Measurements from ENCODE around the gene MEF2C. TPM values are rescaled to one million over a fixed set of nuclear protein-coding genes. Genes with fewer than 3 reads are reported as not detected.

MEF2C gene
- total RNA-seq, 1 experiment from 2014 or later = 13.0 TPM

- no peak for TF ChIP-seq ZBTB33 (IDR thresholded peaks at IDR 0.05; ENCODE audit: extremely low read depth, insufficient replicate concordance, low read length)
- no peak for TF ChIP-seq EZH2phosphoT487 (IDR thresholded peaks at IDR 0.05; ENCODE audit: borderline replicate concordance)
- TF ChIP-seq FOSL1 (IDR thresholded peaks at IDR 0.05; ENCODE audit: low read depth) = no peak
- no peak for TF ChIP-seq CBX3 (IDR thresholded peaks at IDR 0.05; ENCODE audit: low read depth)
Measured at GRCh38 chr5:88930335-88930734, 47.4 kb upstream of the MEF2C start (continued).

- RAD21 ChIA-PET (ENCODE audit: low non-redundant PET in 1 of 2, low total read pairs in 2 of 2, uncharacterized antibody in 2 of 2, unreplicated experiment in 2 of 2) = no interaction called here
- BruUV-seq (replicated peaks) = no TSS peak
Measured at GRCh38 chr5:88929385-88929784, 46.4 kb upstream of the MEF2C start.

More at GRCh38 chr5:88929385-88929784, 46.4 kb upstream of the MEF2C start:
- H3K4me3 ChIP-seq (replicated peaks in 1 of 2; ENCODE audit: low read depth in 1 of 2, low read length in 2 of 2) = no peak overlapping the region
- no peaks in the 10 kb centered on the region for H3K4me1 ChIP-seq (ENCODE audit: control insufficient read depth in 1 of 2, insufficient read depth in 2 of 2, low read length in 2 of 2)
- no peaks in the 10 kb centered on the region for H3K27me3 ChIP-seq (ENCODE audit: insufficient read depth, low read length)
- no peak for ATAC-seq
- no peak for TF ChIP-seq POLR2A (IDR thresholded peaks at IDR 0.05; ENCODE audit: borderline replicate concordance, extremely low read depth, insufficient read depth, insufficient read length)
- no peak for TF ChIP-seq ZFX (IDR thresholded peaks at IDR 0.05)
- no peak for TF ChIP-seq ZBTB33 (IDR thresholded peaks at IDR 0.05; ENCODE audit: extremely low read depth, insufficient replicate concordance, low read length)
- no peak for TF ChIP-seq SIN3A (IDR thresholded peaks at IDR 0.05; ENCODE audit: low read depth)
- TF ChIP-seq ELF1 (IDR thresholded peaks at IDR 0.05; ENCODE audit: borderline replicate concordance, low read depth) = no peak
- TF ChIP-seq SP1 (IDR thresholded peaks at IDR 0.05; ENCODE audit: low read depth) = no peak
- no peak for TF ChIP-seq ZNF274 (IDR thresholded peaks at IDR 0.05; ENCODE audit: low read depth, low read length)
- no peak for TF ChIP-seq POLR2AphosphoS5 (IDR thresholded peaks at IDR 0.05; ENCODE audit: low read depth, low read length)
- no peak for TF ChIP-seq EZH2phosphoT487 (IDR thresholded peaks at IDR 0.05; ENCODE audit: borderline replicate concordance)
- no peak for TF ChIP-seq CTCF (IDR thresholded peaks at IDR 0.05 in 2 of 3, conservative IDR thresholded peaks at IDR 0.05 in 1 of 3; ENCODE audit: borderline replicate concordance in 1 of 3, insufficient read depth in 1 of 3, low read depth in 2 of 3, low read length in 2 of 3)
- TF ChIP-seq RAD21 (IDR thresholded peaks at IDR 0.05; ENCODE audit: low read depth) = no peak
- no peak for TF ChIP-seq CEBPB (IDR thresholded peaks at IDR 0.05; ENCODE audit: low read depth)
- no peak for TF ChIP-seq CBX3 (IDR thresholded peaks at IDR 0.05; ENCODE audit: low read depth)
- no peak for TF ChIP-seq TCF7L2 (IDR thresholded peaks at IDR 0.05; ENCODE audit: borderline replicate concordance, extremely low read depth, insufficient read depth, insufficient read length)
- no peak for TF ChIP-seq FOSL1 (IDR thresholded peaks at IDR 0.05; ENCODE audit: low read depth)
- no peak overlapping the region for H3K4me2 ChIP-seq (ENCODE audit: low read length)
- H3K9ac ChIP-seq (ENCODE audit: low read length) = no peak overlapping the region
- no peaks in the 10 kb centered on the region for H3K9me2 ChIP-seq (ENCODE audit: insufficient read depth)
- H3K27ac ChIP-seq (ENCODE audit: low read depth, low read length) = no peak overlapping the region
- no peaks in the 10 kb centered on the region for H3K9me3 ChIP-seq (ENCODE audit: control insufficient read depth in 1 of 2, insufficient read depth in 1 of 2, low read depth in 1 of 2, low read length in 2 of 2)
- intact Hi-C loops (cut with micrococcal nuclease) = no loop called here
- no peaks in the 10 kb centered on the region for H3K36me3 ChIP-seq (ENCODE audit: control insufficient read depth in 1 of 2, insufficient read depth in 2 of 2, low read length in 2 of 2)
- no peak overlapping the region for H2AFZ ChIP-seq (ENCODE audit: low read depth, low read length, poor library complexity, severe bottlenecking)
- POLR2A ChIA-PET = no interaction called here
- H3K79me2 ChIP-seq (ENCODE audit: insufficient read depth, low read length) = no peaks in the 10 kb centered on the region
- DNase-seq (ENCODE audit: low read depth, low spot score) = no peak
- H4K20me1 ChIP-seq (ENCODE audit: insufficient read depth) = no peaks in the 10 kb centered on the region
- CTCF ChIA-PET = no interaction called here
